IMR-90 (cell line): ENCODE measurements around the gene RHOD. TPM values are rescaled to one million over a fixed set of nuclear protein-coding genes. Genes with fewer than 3 reads are reported as not detected.

ENCODE experiments used
- ATAC-seq: fragments of 200-7000 bp; cut with Tn5 transposase; 2 replicates; pipeline ENCODE4 v1.9.1; 2020; ENCODE audit warnings: low read depth, mild to moderate bottlenecking, moderate library complexity
- BruUV-seq: library from RNA; stranded (reverse); fragments of 400-500 nt; replicated peaks from 2 replicates; lab custom pipeline; 2021; lab: Mats Ljungman, UMichigan
- CTCF ChIA-PET: fragments of 300-600 bp; formaldehyde crosslinking; extraction: SDS; loops from one replicate; lab custom pipeline; 2021; ENCODE audit warnings: antibody characterized with exemption; lab: Yijun Ruan, JAX
- POLR2A ChIA-PET: fragments of 300-600 bp; sonication (Branson Sonifier 250); formaldehyde crosslinking; loops from one replicate; lab custom pipeline; 2022; ENCODE audit warnings: antibody characterized with exemption; ENCODE audit not compliant: unreplicated experiment; lab: Charles Lee
- DNase-seq: peaks from one replicate; pipeline ENCODE4 v3.0.0; 2013
- H2AFZ ChIP-seq: replicated peaks from 2 replicates; pipeline ENCODE3; 2013; ENCODE audit warnings: low read length, mild to moderate bottlenecking; ENCODE audit not compliant: poor library complexity
- H2AK5ac ChIP-seq: 2 replicates; pipeline ENCODE4 v1.6.1; 2013; ENCODE audit warnings: low read depth, low read length, inconsistent platforms
- H2AK9ac ChIP-seq: replicated peaks from 2 replicates; pipeline ENCODE3; 2013; ENCODE audit warnings: mild to moderate bottlenecking, low read depth, low read length, moderate library complexity; ENCODE audit not compliant: poor library complexity
- H2BK120ac ChIP-seq: 2 replicates; pipeline ENCODE4 v1.6.1; 2013; ENCODE audit warnings: low read depth, low read length, inconsistent platforms
- H2BK15ac ChIP-seq: 3 replicates; pipeline ENCODE4 v1.6.1; 2013; ENCODE audit warnings: low read depth, low read length, inconsistent platforms
- H2BK20ac ChIP-seq: 2 replicates; pipeline ENCODE4 v1.6.1; 2013; ENCODE audit warnings: low read depth, mild to moderate bottlenecking, inconsistent platforms, low read length, moderate library complexity
- H2BK5ac ChIP-seq: 2 replicates; pipeline ENCODE4 v1.6.1; 2013; ENCODE audit warnings: mild to moderate bottlenecking, low read depth, low read length, inconsistent platforms; ENCODE audit not compliant: poor library complexity, severe bottlenecking
- H3K14ac ChIP-seq: replicated peaks from 2 replicates; pipeline ENCODE4 v1.6.1; 2013; ENCODE audit warnings: low read depth, low read length, inconsistent platforms
- H3K18ac ChIP-seq: 2 replicates; pipeline ENCODE4 v1.6.1; 2013; ENCODE audit warnings: low read depth, low read length, control low read depth
- H3K23ac ChIP-seq: 2 replicates; pipeline ENCODE4 v1.6.1; 2013; ENCODE audit warnings: low read depth, low read length, inconsistent platforms
- H3K27ac ChIP-seq: 2 replicates; pipeline ENCODE4 v1.5.1; 2013; ENCODE audit warnings: mild to moderate bottlenecking, control low read depth, low read length; ENCODE audit not compliant: insufficient read depth
- H3K27me3 ChIP-seq: 2 replicates; pipeline ENCODE4 v1.6.1; 2013; ENCODE audit warnings: low read length; ENCODE audit not compliant: control insufficient read depth, insufficient read depth
- H3K36me3 ChIP-seq: 2 replicates; pipeline ENCODE4 v1.6.1; 2013; ENCODE audit warnings: low read length, mixed read lengths; ENCODE audit not compliant: control insufficient read depth, insufficient read depth
- H3K4ac ChIP-seq: 2 replicates; pipeline ENCODE4 v1.6.1; 2013; ENCODE audit warnings: low read depth, low read length, inconsistent platforms
- H3K4me1 ChIP-seq: 2 replicates; pipeline ENCODE4 v1.6.1; 2013; ENCODE audit warnings: low read length, mixed read lengths; ENCODE audit not compliant: control insufficient read depth, insufficient read depth
- H3K4me2 ChIP-seq: 2 replicates; pipeline ENCODE4 v1.6.1; 2013; ENCODE audit warnings: low read depth, mild to moderate bottlenecking, control low read depth, low read length, moderate library complexity
- H3K4me3 ChIP-seq: 2 replicates; pipeline ENCODE4 v1.5.1; 2013; ENCODE audit warnings: low read depth, mild to moderate bottlenecking, control low read depth, low read length, moderate library complexity; ENCODE audit not compliant: insufficient read depth
- H3K56ac ChIP-seq: 2 replicates; pipeline ENCODE4 v1.6.1; 2013; ENCODE audit warnings: low read length, inconsistent platforms; ENCODE audit not compliant: insufficient read depth; ENCODE audit errors: extremely low read depth
- H3K79me1 ChIP-seq, 2 experiments: 2 replicates each; pipeline ENCODE4 v1.6.1; 2013; ENCODE audit warnings: low read length in 2 of 2, inconsistent platforms in 1 of 2, low read depth in 1 of 2
- H3K9ac ChIP-seq: 2 replicates; pipeline ENCODE4 v1.6.1; 2013; ENCODE audit warnings: low read depth, low read length, control low read depth
- H3K9me1 ChIP-seq: 2 replicates; pipeline ENCODE4 v1.6.1; 2013; ENCODE audit warnings: low read length, inconsistent platforms; ENCODE audit not compliant: insufficient read depth
- H3K9me3 ChIP-seq: 2 replicates; pipeline ENCODE4 v1.6.1; 2013; ENCODE audit warnings: low read length; ENCODE audit not compliant: control insufficient read depth, insufficient read depth
- H4K20me1 ChIP-seq: 2 replicates; pipeline ENCODE4 v1.6.1; 2013; ENCODE audit warnings: low read length, inconsistent platforms; ENCODE audit not compliant: insufficient read depth
- H4K5ac ChIP-seq: 2 replicates; pipeline ENCODE4 v1.6.1; 2013; ENCODE audit warnings: mild to moderate bottlenecking, low read depth, low read length, control low read depth
- H4K8ac ChIP-seq, 2 experiments: 2 replicates each; pipeline ENCODE4 v1.6.1; 2013; ENCODE audit warnings: low read depth in 2 of 2, low read length in 2 of 2, control low read depth in 1 of 2, inconsistent platforms in 1 of 2
- H4K91ac ChIP-seq: 2 replicates; pipeline ENCODE4 v1.6.1; 2013; ENCODE audit warnings: low read depth, low read length, inconsistent platforms; ENCODE audit not compliant: insufficient read depth
- BHLHE40 ChIP-seq: fragments of 150-350 bp; IDR thresholded peaks from 2 replicates; pipeline ENCODE4 v1.6.1; 2016; ENCODE audit warnings: mild to moderate bottlenecking, low read depth, low read length
- CEBPB ChIP-seq: IDR thresholded peaks from 2 replicates; pipeline ENCODE4 v1.6.1; 2012; ENCODE audit warnings: low read depth, low read length, improper control_type of control experiment
- CHD1 ChIP-seq: IDR thresholded peaks from 2 replicates; pipeline ENCODE4 v1.6.1; 2012; ENCODE audit warnings: low read depth, low read length, improper control_type of control experiment
- CTCF ChIP-seq: conservative IDR thresholded peaks from 2 replicates; pipeline ENCODE4 v1.5.1; 2012; ENCODE audit warnings: mild to moderate bottlenecking, low read depth, low read length, improper control_type of control experiment
- ELK1 ChIP-seq: fragments of 150-350 bp; IDR thresholded peaks from 2 replicates; pipeline ENCODE4 v1.6.1; 2016; ENCODE audit warnings: low read depth, mild to moderate bottlenecking, low read length, moderate library complexity, borderline replicate concordance
- FOS ChIP-seq: fragments of 150-350 bp; IDR thresholded peaks from 2 replicates; pipeline ENCODE4 v1.6.1; 2016; ENCODE audit warnings: low read depth, low read length
- MAZ ChIP-seq: IDR thresholded peaks from 2 replicates; pipeline ENCODE4 v1.6.1; 2012; ENCODE audit warnings: low read depth, mild to moderate bottlenecking, low read length, improper control_type of control experiment, moderate library complexity, borderline replicate concordance
- MXI1 ChIP-seq: IDR thresholded peaks from 2 replicates; pipeline ENCODE4 v1.6.1; 2012; ENCODE audit warnings: low read depth, mild to moderate bottlenecking, low read length, moderate library complexity, borderline replicate concordance
- NFE2L2 ChIP-seq: fragments of 150-350 bp; IDR thresholded peaks from 2 replicates; pipeline ENCODE4 v1.6.1; 2016; ENCODE audit warnings: low read depth, mild to moderate bottlenecking, low read length
- POLR2A ChIP-seq: IDR thresholded peaks from 2 replicates; pipeline ENCODE4 v1.6.1; 2012; ENCODE audit warnings: mild to moderate bottlenecking, low read depth, low read length
- RAD21 ChIP-seq: IDR thresholded peaks from 2 replicates; pipeline ENCODE4 v1.6.1; 2012; ENCODE audit warnings: low read length, improper control_type of control experiment
- RCOR1 ChIP-seq: IDR thresholded peaks from 2 replicates; pipeline ENCODE4 v1.6.1; 2012; ENCODE audit warnings: mild to moderate bottlenecking, low read length, improper control_type of control experiment; ENCODE audit not compliant: insufficient replicate concordance
- RFX5 ChIP-seq: IDR thresholded peaks from 2 replicates; pipeline ENCODE4 v1.8.0; 2012; ENCODE audit warnings: low read depth, mild to moderate bottlenecking, low read length, moderate library complexity
- SMC3 ChIP-seq: fragments of 150-350 bp; IDR thresholded peaks from 2 replicates; pipeline ENCODE4 v1.6.1; 2016; ENCODE audit warnings: low read depth, mild to moderate bottlenecking, antibody characterized with exemption, low read length, moderate library complexity
- USF2 ChIP-seq: fragments of 150-350 bp; IDR thresholded peaks from 2 replicates; pipeline ENCODE4 v1.6.1; 2017; ENCODE audit warnings: mild to moderate bottlenecking, antibody characterized with exemption, low read length, low read depth
- WGBS, 2 experiments: methylation state at CpG; one replicate each; pipeline versions ENCODE4 v1.1.5 to v1.1.7; 2013; ENCODE audit warnings: missing lambda C conversion rate in 2 of 2; ENCODE audit not compliant: insufficient read length in 1 of 2; ENCODE audit errors: extremely low coverage in 2 of 2; 5-methylcytosine and 5-hydroxymethylcytosine counted together
- dilution Hi-C: fragments of 300-500 bp; cut with HindIII; formaldehyde crosslinking; loops from one replicate; pipeline ENCODE4 v1.14.3; 2018; ENCODE audit warnings: low sequenced_read_pairs; ENCODE audit not compliant: unreplicated experiment
- in situ Hi-C: fragments of 300-500 bp; cut with MboI; formaldehyde crosslinking; loops from 3 replicates; pipeline ENCODE4 v1.14.3; 2019; ENCODE audit warnings: low sequenced_read_pairs, inconsistent platforms, mixed read lengths
- intact Hi-C: fragments of 100-400 bp; cut with micrococcal nuclease; formaldehyde crosslinking; loops from 2 replicates; pipeline ENCODE4 v1.10.0; 2022
- polyA plus RNA-seq, 3 experiments: library from polyadenylated mRNA; depleted of rRNA; stranded (reverse); fragments of >200 nt; gene quantifications; 2 replicates each; pipeline ENCODE4 v1.2.3, GENCODE V29; 2012; ENCODE audit warnings: low replicate concordance in 1 of 3
- total RNA-seq: library from RNA; depleted of rRNA; stranded (reverse); fragments of >200 nt; gene quantifications from 2 replicates; pipeline ENCODE4 v1.2.3, GENCODE V29; 2012

The RHOD gene
- total and polyA plus RNA-seq, 2 of the 4 experiments (the other 2 are of a cell fraction) = 4.7 to 10.9 TPM

GRCh38 chr11:67053896-67054329 is 2.7 kb upstream of the RHOD start:
- peaks cover 10% of the 10 kb centered on the region for H3K9me1 ChIP-seq
- no peaks in the 10 kb centered on the region for H3K36me3 ChIP-seq
- peak overlapping the region; percentile 94 for H3K4ac ChIP-seq
- peak overlapping the region; percentile 46; the same call in 1 of the 2 replicates for H3K18ac ChIP-seq
- peak; percentile 70 for DNase-seq
- H3K14ac ChIP-seq = peak overlapping the region; percentile 68; the same call in 1 of the 2 replicates
- H3K4me2 ChIP-seq = 0 out of 2 replicates have a peak overlapping the region, but pooled peaks have one; percentile 8
- no TSS peak for BruUV-seq
- no peak overlapping the region for H3K4me3 ChIP-seq
- peak overlapping the region; percentile 63 for H4K5ac ChIP-seq
- H3K4me1 ChIP-seq = peaks cover 22% of the 10 kb centered on the region
- H2AK9ac ChIP-seq = peak overlapping the region; percentile 92
- peak; percentile 64 for ATAC-seq
- peak overlapping the region; percentile 83 for H2BK20ac ChIP-seq
- peak overlapping the region; percentile 75 for H2AK5ac ChIP-seq
- H3K9ac ChIP-seq = 0 out of 2 replicates have a peak overlapping the region, but pooled peaks have one; percentile 12
- WGBS, 2 experiments = 39% methylated on average over 2 of the region's 7 CpGs; no CpG with 5 or more reads in 1 of the 2 experiments
- intact Hi-C loops = no loop called here
- H3K27me3 ChIP-seq = no peaks in the 10 kb centered on the region
- 0 out of 2 replicates have a peak overlapping the region, but pooled peaks have one; percentile 2 for H3K56ac ChIP-seq
- H2BK15ac ChIP-seq = peak overlapping the region; percentile 71; the same call in 2 of the 3 replicates
- peak overlapping the region; percentile 27 to 80; a peak in 3 of 4 replicates for H4K8ac ChIP-seq
- ChIA-PET CTCF (interaction anchor here (0.6 kb wide), 2 partner anchors 200 to 844 kb away, joined by 3 read pairs; no protein-coding TSS in a partner anchor), POLR2A (interaction anchor here (0.6 kb wide), 1 partner anchor 96 kb away, joined by 6 read pairs; the partner anchor contains the start of gene PC)
- in situ Hi-C loops = no loop called here
- no peaks in the 10 kb centered on the region for H3K9me3 ChIP-seq
- peak overlapping the region; percentile 88 for H2AFZ ChIP-seq
- dilution Hi-C loops = no loop called here
- H2BK120ac ChIP-seq = peak overlapping the region; percentile 91
- 0 out of 4 replicates have a peak, but pooled peaks cover 0 to 12% of the 10 kb centered on the region in 2 experiments for H3K79me1 ChIP-seq
- H4K91ac ChIP-seq = peak overlapping the region; percentile 83
- peak overlapping the region; percentile 55 for H3K27ac ChIP-seq
- no peak overlapping the region; the same call in 1 of the 2 replicates for H3K23ac ChIP-seq
- H4K20me1 ChIP-seq = no peaks in the 10 kb centered on the region
- peak overlapping the region; percentile 89 for H2BK5ac ChIP-seq
- TF ChIP-seq CTCF = peak; percentile 81
- TF ChIP-seq RCOR1 = no peak
- no peak for TF ChIP-seq ELK1
- TF ChIP-seq USF2 = peak; percentile 52
- peak; percentile 76 for TF ChIP-seq RAD21
- TF ChIP-seq MXI1 = no peak
- TF ChIP-seq POLR2A = peak; percentile 45; the same call in 1 of the 2 replicates
- TF ChIP-seq CHD1 = no peak
- TF ChIP-seq CEBPB = no peak
- TF ChIP-seq NFE2L2 = no peak
- peak; percentile 73 for TF ChIP-seq SMC3
- no peak for TF ChIP-seq BHLHE40
- no peak for TF ChIP-seq RFX5
- peak; percentile 64; the same call in 1 of the 2 replicates for TF ChIP-seq MAZ
- TF ChIP-seq FOS = no peak
